ENCODE data around the gene LCN9. TPM values are rescaled to one million over a fixed set of nuclear protein-coding genes. Genes with fewer than 3 reads are reported as not detected.

The LCN9 gene
- total and polyA plus RNA-seq, 2 donors: not detected

DNA sequence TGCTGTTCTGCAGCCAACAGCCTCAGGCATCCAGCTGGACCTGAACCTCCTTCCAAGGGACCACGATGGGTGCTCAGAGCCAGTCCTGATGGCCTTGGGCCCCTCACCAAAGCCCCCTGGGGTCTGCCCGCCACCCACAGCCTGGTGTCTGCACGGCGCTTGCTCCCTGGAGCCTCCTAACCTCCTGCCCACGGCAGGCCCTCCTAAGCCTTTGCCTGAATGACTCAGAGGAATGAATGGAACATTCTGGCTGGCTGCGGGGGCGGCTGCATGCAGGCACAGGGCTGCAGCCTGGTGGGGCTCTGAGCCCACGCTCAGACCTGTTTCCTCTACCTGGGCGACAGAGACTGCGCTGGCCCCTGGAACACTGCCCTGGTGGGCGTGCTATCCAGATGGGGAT lies 29.3 kb downstream of the LCN9 start:
- no peak overlapping the region for H3K4me3 ChIP-seq (ENCODE audit: low read length in 2 of 2)
- WGBS: 90% methylated on average over 11 of the region's 11 CpGs
- DNase-seq (ENCODE audit: low read depth in 6 of 9, low spot score in 9 of 9): no peak
- H3K9me3 ChIP-seq (ENCODE audit: control insufficient read depth in 2 of 2, insufficient read depth in 1 of 2, low read length in 1 of 2): no peaks in the 10 kb centered on the region
- H3K4me1 ChIP-seq (ENCODE audit: control insufficient read depth in 2 of 2, insufficient read depth in 2 of 2, low read length in 2 of 2): no peaks in the 10 kb centered on the region
- no peak overlapping the region for H3K27ac ChIP-seq (ENCODE audit: low read depth in 1 of 2, low read length in 1 of 2)
- H3K27me3 ChIP-seq (ENCODE audit: control insufficient read depth in 2 of 2, insufficient read depth in 1 of 2, low read length in 1 of 2): no peaks in the 10 kb centered on the region
- H3K36me3 ChIP-seq (ENCODE audit: control insufficient read depth in 2 of 2, insufficient read depth in 2 of 2, low read length in 1 of 2): no peaks in the 10 kb centered on the region

DNA sequence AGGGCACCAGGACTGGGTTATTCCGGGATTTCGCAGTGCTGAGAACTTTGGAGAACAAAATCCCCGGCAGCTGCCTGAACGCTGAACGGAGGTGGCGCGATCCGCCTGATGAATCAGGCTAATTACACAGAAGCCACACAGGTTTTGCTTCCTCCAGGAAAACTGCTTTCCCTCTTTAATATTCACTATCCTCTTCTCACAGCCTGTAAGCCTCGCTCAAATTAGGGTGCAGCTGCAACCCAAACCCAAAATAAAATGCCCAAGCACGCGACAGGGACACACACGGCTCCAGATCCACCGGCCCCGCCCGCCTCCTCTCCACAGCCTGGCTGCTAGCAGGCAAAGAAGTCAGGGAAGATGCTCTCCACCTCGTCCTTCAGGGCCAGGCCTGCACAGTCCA lies 30.2 kb downstream of the LCN9 start:
- Histone ChIP-seq H3K9me3 (ENCODE audit: control insufficient read depth in 2 of 2, insufficient read depth in 1 of 2, low read length in 1 of 2) (no peaks in the 10 kb centered on the region), H3K27ac (ENCODE audit: low read depth in 1 of 2, low read length in 1 of 2) (no peak overlapping the region), H3K27me3 (ENCODE audit: control insufficient read depth in 2 of 2, insufficient read depth in 1 of 2, low read length in 1 of 2) (no peaks in the 10 kb centered on the region), H3K4me1 (ENCODE audit: control insufficient read depth in 2 of 2, insufficient read depth in 2 of 2, low read length in 2 of 2) (no peaks in the 10 kb centered on the region), H3K36me3 (ENCODE audit: control insufficient read depth in 2 of 2, insufficient read depth in 2 of 2, low read length in 1 of 2) (no peaks in the 10 kb centered on the region), H3K4me3 (ENCODE audit: low read length in 2 of 2) (no peak overlapping the region)
- no peak for DNase-seq (ENCODE audit: low read depth in 6 of 9, low spot score in 9 of 9)
- WGBS: 86% methylated on average over 16 of the region's 16 CpGs

DNA sequence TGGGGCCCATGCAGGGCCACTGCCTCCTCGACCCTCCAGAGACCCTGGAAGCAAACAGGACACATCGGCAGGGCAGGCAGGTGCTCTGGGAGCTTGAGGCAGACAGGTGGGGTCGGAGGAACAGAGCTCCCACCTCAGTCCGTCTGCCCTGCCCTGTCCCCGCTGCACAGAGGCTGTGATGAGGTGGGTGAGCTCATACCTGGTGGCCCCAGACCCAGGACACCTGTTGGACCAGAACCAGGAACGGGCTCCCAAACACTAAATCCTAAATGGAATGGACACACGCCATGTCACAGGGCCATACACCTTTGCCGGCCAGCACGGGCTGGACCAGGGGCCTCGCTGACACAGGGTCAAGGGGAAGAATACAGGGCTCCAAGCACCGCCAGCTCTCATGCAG lies 30.7 kb downstream of the LCN9 start:
- DNase-seq (ENCODE audit: low read depth in 6 of 9, low spot score in 9 of 9): no peak
- Histone ChIP-seq H3K4me1 (ENCODE audit: control insufficient read depth in 2 of 2, insufficient read depth in 2 of 2, low read length in 2 of 2) (no peaks in the 10 kb centered on the region), H3K9me3 (ENCODE audit: control insufficient read depth in 2 of 2, insufficient read depth in 1 of 2, low read length in 1 of 2) (no peaks in the 10 kb centered on the region), H3K36me3 (ENCODE audit: control insufficient read depth in 2 of 2, insufficient read depth in 2 of 2, low read length in 1 of 2) (no peaks in the 10 kb centered on the region), H3K4me3 (ENCODE audit: low read length in 2 of 2) (no peak overlapping the region), H3K27me3 (ENCODE audit: control insufficient read depth in 2 of 2, insufficient read depth in 1 of 2, low read length in 1 of 2) (no peaks in the 10 kb centered on the region), H3K27ac (ENCODE audit: low read depth in 1 of 2, low read length in 1 of 2) (no peak overlapping the region)
- WGBS: 90% methylated on average over 11 of the region's 11 CpGs

DNA sequence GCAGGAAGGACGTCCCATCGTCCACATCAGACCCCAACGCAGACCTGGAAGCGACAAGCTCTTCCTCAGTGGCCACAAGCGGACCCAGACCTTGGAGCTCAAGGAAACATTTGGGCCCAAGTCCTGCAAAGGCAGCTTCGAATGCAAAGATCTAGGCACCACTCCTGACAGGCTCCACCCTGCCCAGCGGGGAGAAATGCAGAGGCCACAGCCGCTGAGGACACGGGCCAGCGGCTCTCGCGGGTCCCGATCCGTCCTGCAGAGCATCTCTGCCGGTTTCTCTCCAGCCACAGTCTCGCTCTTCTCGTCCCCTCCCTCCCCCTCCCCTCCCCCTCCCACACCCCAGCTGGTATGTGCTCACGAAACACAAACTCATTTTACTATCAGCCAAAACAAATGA lies 31.3 kb downstream of the LCN9 start:
- no peak overlapping the region for H3K27ac ChIP-seq (ENCODE audit: low read depth in 1 of 2, low read length in 1 of 2)
- no peak overlapping the region for H3K4me3 ChIP-seq (ENCODE audit: low read length in 2 of 2)
- DNase-seq (ENCODE audit: low read depth in 6 of 9, low spot score in 9 of 9): no peak
- WGBS: 74% methylated on average over 18 of the region's 18 CpGs
- no peaks in the 10 kb centered on the region for H3K4me1 ChIP-seq (ENCODE audit: control insufficient read depth in 2 of 2, insufficient read depth in 2 of 2, low read length in 2 of 2)
- H3K27me3 ChIP-seq (ENCODE audit: control insufficient read depth in 2 of 2, insufficient read depth in 1 of 2, low read length in 1 of 2): no peaks in the 10 kb centered on the region
- no peaks in the 10 kb centered on the region for H3K9me3 ChIP-seq (ENCODE audit: control insufficient read depth in 2 of 2, insufficient read depth in 1 of 2, low read length in 1 of 2)
- H3K36me3 ChIP-seq (ENCODE audit: control insufficient read depth in 2 of 2, insufficient read depth in 2 of 2, low read length in 1 of 2): no peaks in the 10 kb centered on the region

DNA sequence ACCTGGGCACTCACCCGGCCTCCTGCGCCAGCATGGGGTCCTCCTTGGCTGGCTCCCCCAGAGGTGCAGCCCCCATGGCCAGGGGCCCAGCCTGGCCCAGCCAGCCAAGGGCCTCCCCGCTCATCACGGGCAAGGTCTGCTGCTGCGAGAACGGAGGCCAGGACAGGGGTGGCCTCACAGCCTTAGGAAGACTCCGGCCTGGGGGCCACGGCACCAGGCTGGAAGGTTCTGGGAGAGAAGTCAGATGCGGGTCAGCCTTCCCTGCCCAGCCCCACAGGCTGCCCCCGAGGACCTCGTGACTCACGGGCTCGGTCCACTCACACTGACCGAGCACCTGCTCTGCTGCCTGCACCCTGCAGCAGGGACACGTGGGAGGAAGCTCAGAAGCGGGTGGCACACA lies 31.9 kb downstream of the LCN9 start:
- 93% methylated on average over 16 of the region's 16 CpGs for WGBS
- H3K4me3 ChIP-seq (ENCODE audit: low read length in 2 of 2): no peak overlapping the region
- H3K9me3 ChIP-seq (ENCODE audit: control insufficient read depth in 2 of 2, insufficient read depth in 1 of 2, low read length in 1 of 2): no peaks in the 10 kb centered on the region
- H3K4me1 ChIP-seq (ENCODE audit: control insufficient read depth in 2 of 2, insufficient read depth in 2 of 2, low read length in 2 of 2): no peaks in the 10 kb centered on the region
- no peaks in the 10 kb centered on the region for H3K36me3 ChIP-seq (ENCODE audit: control insufficient read depth in 2 of 2, insufficient read depth in 2 of 2, low read length in 1 of 2)
- peaks cover 0 to 2% of the 10 kb centered on the region in 2 donors for H3K27me3 ChIP-seq (ENCODE audit: control insufficient read depth in 2 of 2, insufficient read depth in 1 of 2, low read length in 1 of 2)
- H3K27ac ChIP-seq (ENCODE audit: low read depth in 1 of 2, low read length in 1 of 2): no peak overlapping the region
- no peak for DNase-seq (ENCODE audit: low read depth in 6 of 9, low spot score in 9 of 9)

DNA sequence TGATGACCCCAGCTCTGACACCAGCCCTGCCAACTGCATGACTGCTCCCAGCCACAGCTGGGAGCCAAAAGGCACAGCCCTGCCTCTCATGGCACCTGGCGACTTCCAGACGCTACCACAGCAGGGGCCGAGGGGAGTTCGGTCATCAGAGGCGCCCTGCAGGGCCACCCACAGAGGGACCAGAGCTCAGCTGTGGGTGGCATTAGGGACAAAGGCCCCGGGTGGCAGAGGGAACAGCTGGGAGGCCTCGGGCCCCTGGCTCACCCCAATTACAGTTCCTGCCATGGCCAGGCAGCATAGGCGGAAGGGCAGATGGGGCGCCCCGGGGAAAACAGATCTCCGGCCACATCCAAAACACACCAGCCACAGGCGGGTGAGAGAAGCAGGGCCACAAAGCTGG lies 32.5 kb downstream of the LCN9 start:
- no peak for DNase-seq (ENCODE audit: low read depth in 6 of 9, low spot score in 9 of 9)
- Histone ChIP-seq H3K4me1 (ENCODE audit: control insufficient read depth in 2 of 2, insufficient read depth in 2 of 2, low read length in 2 of 2) (no peaks in the 10 kb centered on the region), H3K27ac (ENCODE audit: low read depth in 1 of 2, low read length in 1 of 2) (no peak overlapping the region), H3K27me3 (ENCODE audit: control insufficient read depth in 2 of 2, insufficient read depth in 1 of 2, low read length in 1 of 2) (peaks cover 0 to 8% of the 10 kb centered on the region in 2 donors), H3K9me3 (ENCODE audit: control insufficient read depth in 2 of 2, insufficient read depth in 1 of 2, low read length in 1 of 2) (no peaks in the 10 kb centered on the region), H3K36me3 (ENCODE audit: control insufficient read depth in 2 of 2, insufficient read depth in 2 of 2, low read length in 1 of 2) (no peaks in the 10 kb centered on the region), H3K4me3 (ENCODE audit: low read length in 2 of 2) (no peak overlapping the region)
- WGBS: 87% methylated on average over 12 of the region's 12 CpGs

DNA sequence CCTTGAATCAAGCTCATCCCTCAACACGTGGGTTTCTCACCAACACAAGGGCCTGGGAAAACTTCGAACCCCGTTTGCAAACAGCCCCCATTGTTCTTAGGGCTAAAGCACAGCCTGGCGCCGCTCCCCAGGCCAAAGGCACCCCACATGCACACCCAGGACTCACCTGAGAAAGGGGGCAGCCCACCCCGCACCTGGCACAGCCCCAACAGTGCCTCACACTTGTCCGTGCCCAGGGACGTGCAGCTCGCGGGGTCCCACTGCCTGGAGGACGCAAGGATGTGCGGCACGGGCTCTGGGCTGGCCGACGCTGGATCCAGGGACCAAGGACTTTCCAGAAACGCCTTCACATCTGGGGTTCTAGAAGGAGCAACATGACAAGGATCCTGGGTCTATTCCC lies 33.3 kb downstream of the LCN9 start:
- no peak for DNase-seq (ENCODE audit: low read depth in 6 of 9, low spot score in 9 of 9)
- Histone ChIP-seq H3K9me3 (ENCODE audit: control insufficient read depth in 2 of 2, insufficient read depth in 1 of 2, low read length in 1 of 2) (no peaks in the 10 kb centered on the region), H3K4me1 (ENCODE audit: control insufficient read depth in 2 of 2, insufficient read depth in 2 of 2, low read length in 2 of 2) (no peaks in the 10 kb centered on the region), H3K36me3 (ENCODE audit: control insufficient read depth in 2 of 2, insufficient read depth in 2 of 2, low read length in 1 of 2) (no peaks in the 10 kb centered on the region), H3K27ac (ENCODE audit: low read depth in 1 of 2, low read length in 1 of 2) (no peak overlapping the region), H3K27me3 (ENCODE audit: control insufficient read depth in 2 of 2, insufficient read depth in 1 of 2, low read length in 1 of 2) (peaks cover 2 to 15% of the 10 kb centered on the region in 2 donors), H3K4me3 (ENCODE audit: low read length in 2 of 2) (no peak overlapping the region)
- WGBS: 88% methylated on average over 16 of the region's 16 CpGs

DNA sequence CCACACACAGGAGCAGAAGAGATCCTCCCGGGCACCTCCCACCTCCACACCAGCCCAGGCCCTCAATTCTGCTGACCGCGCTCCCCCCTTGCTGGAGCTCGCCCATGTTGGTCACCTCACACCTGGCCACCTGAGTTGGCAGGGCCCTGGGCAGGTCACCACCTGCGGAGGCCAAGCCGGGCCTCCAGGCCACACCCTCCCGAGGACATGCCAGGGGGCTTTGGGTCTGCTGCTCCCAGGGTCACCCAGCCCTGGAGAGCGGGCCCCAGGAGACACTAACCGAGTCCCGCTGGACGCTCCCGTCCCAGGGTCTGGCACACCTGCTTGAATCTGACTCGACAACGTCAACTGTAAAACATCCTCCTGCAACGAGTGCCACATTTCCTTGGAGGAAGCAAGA lies 34.1 kb downstream of the LCN9 start:
- no peak for DNase-seq (ENCODE audit: low read depth in 6 of 9, low spot score in 9 of 9)
- WGBS: 83% methylated on average over 15 of the region's 15 CpGs
- H3K36me3 ChIP-seq (ENCODE audit: control insufficient read depth in 2 of 2, insufficient read depth in 2 of 2, low read length in 1 of 2): no peaks in the 10 kb centered on the region
- H3K4me1 ChIP-seq (ENCODE audit: control insufficient read depth in 2 of 2, insufficient read depth in 2 of 2, low read length in 2 of 2): peaks cover 4 to 5% of the 10 kb centered on the region in 2 donors
- H3K4me3 ChIP-seq (ENCODE audit: low read length in 2 of 2): no peak overlapping the region
- H3K9me3 ChIP-seq (ENCODE audit: control insufficient read depth in 2 of 2, insufficient read depth in 1 of 2, low read length in 1 of 2): no peaks in the 10 kb centered on the region
- peaks cover 5 to 22% of the 10 kb centered on the region in 2 donors for H3K27me3 ChIP-seq (ENCODE audit: control insufficient read depth in 2 of 2, insufficient read depth in 1 of 2, low read length in 1 of 2)
- no peak overlapping the region for H3K27ac ChIP-seq (ENCODE audit: low read depth in 1 of 2, low read length in 1 of 2)

DNA sequence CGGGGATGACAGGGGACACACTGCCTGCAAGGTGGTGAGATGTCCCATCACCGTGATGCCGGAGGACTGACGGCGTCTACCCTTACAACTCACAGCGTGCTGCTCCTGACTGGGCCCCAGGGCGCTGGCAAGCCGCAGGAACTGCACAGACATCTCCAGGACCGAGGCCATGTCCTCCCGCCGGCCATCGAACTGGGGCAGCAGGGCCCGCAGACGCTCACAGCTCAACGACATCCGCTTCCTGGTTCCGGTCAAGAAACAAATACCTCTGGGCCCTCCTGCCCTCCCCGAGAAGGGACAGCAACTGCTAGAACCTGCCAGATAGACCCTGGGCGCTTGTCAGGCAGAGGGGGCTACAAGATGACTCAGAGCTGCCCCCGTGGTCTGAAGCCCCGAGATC lies 35.1 kb downstream of the LCN9 start:
- no peak overlapping the region for H3K27ac ChIP-seq (ENCODE audit: low read depth in 1 of 2, low read length in 1 of 2)
- H3K27me3 ChIP-seq (ENCODE audit: control insufficient read depth in 2 of 2, insufficient read depth in 1 of 2, low read length in 1 of 2): peaks cover 5 to 32% of the 10 kb centered on the region in 2 donors
- no peak for DNase-seq (ENCODE audit: low read depth in 6 of 9, low spot score in 9 of 9)
- H3K4me3 ChIP-seq (ENCODE audit: low read length in 2 of 2): no peak overlapping the region
- H3K36me3 ChIP-seq (ENCODE audit: control insufficient read depth in 2 of 2, insufficient read depth in 2 of 2, low read length in 1 of 2): no peaks in the 10 kb centered on the region
- 80% methylated on average over 21 of the region's 21 CpGs for WGBS
- H3K9me3 ChIP-seq (ENCODE audit: control insufficient read depth in 2 of 2, insufficient read depth in 1 of 2, low read length in 1 of 2): no peaks in the 10 kb centered on the region
- peaks cover 5% of the 10 kb centered on the region in 2 donors for H3K4me1 ChIP-seq (ENCODE audit: control insufficient read depth in 2 of 2, insufficient read depth in 2 of 2, low read length in 2 of 2)

DNA sequence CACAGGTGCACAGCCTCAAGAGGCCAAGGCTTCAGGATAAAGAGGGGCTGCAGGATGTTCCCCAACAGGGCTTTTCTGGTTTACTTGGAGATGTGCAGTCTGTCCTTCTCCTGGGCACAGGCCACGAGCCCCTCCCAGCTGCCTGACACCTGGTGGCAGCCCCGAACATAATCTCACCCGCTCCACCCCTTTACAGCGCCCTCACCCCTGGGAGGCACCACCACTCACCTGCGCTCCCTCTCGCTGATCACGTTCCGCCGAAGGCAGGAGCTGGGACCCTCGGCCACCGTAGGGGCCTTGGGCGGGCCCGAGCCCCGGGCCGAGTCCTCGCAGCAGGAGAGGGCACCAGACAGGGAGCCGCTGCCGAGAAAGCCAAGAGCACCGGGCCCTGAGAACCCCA lies 35.7 kb downstream of the LCN9 start:
- no peaks in the 10 kb centered on the region for H3K9me3 ChIP-seq (ENCODE audit: control insufficient read depth in 2 of 2, insufficient read depth in 1 of 2, low read length in 1 of 2)
- no peak for DNase-seq (ENCODE audit: low read depth in 6 of 9, low spot score in 9 of 9)
- peaks cover 5% of the 10 kb centered on the region in 2 donors for H3K4me1 ChIP-seq (ENCODE audit: control insufficient read depth in 2 of 2, insufficient read depth in 2 of 2, low read length in 2 of 2)
- H3K36me3 ChIP-seq (ENCODE audit: control insufficient read depth in 2 of 2, insufficient read depth in 2 of 2, low read length in 1 of 2): no peaks in the 10 kb centered on the region
- 77% methylated on average over 19 of the region's 19 CpGs for WGBS
- H3K27me3 ChIP-seq (ENCODE audit: control insufficient read depth in 2 of 2, insufficient read depth in 1 of 2, low read length in 1 of 2): peaks cover 5 to 37% of the 10 kb centered on the region in 2 donors
- H3K4me3 ChIP-seq (ENCODE audit: low read length in 2 of 2): no peak overlapping the region
- no peak overlapping the region for H3K27ac ChIP-seq (ENCODE audit: low read depth in 1 of 2, low read length in 1 of 2)
